ENCODE measurements around the gene ATP13A5. TPM values are rescaled to one million over a fixed set of nuclear protein-coding genes. Genes with fewer than 3 reads are reported as not detected.

ATP13A5 gene
- total RNA-seq, 2 donors from 2014 or later = 0.59 TPM; not detected in 1

GRCh38 chr3:193377591-193377990 is 962 bp downstream of the ATP13A5 start:
- no peaks in the 10 kb centered on the region for H3K27me3 ChIP-seq (ENCODE audit: control insufficient read depth, insufficient read depth, low read length, poor library complexity, severe bottlenecking)
- WGBS, 2 experiments (ENCODE audit: insufficient coverage in 1 of 2, insufficient read length in 1 of 2) = 92% methylated on average over 2 of the region's 2 CpGs; no CpG with 5 or more reads in 1 of the 2 experiments
- TF ChIP-seq CTCF (conservative IDR thresholded peaks at IDR 0.05) = no peak
- no peak overlapping the region for H3K4me3 Mint-ChIP-seq
- no peaks in the 10 kb centered on the region for H3K36me3 ChIP-seq (ENCODE audit: control insufficient read depth, insufficient read depth, low read length)
- H3K9ac ChIP-seq (ENCODE audit: extremely low read depth, low read length, poor library complexity, severe bottlenecking) = no peak overlapping the region
- H3K27ac ChIP-seq (ENCODE audit: low read depth, low read length) = no peak overlapping the region
- H3K4me3 ChIP-seq (ENCODE audit: low read length) = no peak overlapping the region
- H3K4me1 ChIP-seq (ENCODE audit: control insufficient read depth, insufficient read depth, low read length) = peaks cover 6% of the 10 kb centered on the region
- H3K9me3 Mint-ChIP-seq = no peaks in the 10 kb centered on the region
- DNase-seq = no peak
- no peak overlapping the region for H3K27ac Mint-ChIP-seq
- peaks cover 6% of the 10 kb centered on the region for H3K27me3 Mint-ChIP-seq (ENCODE audit: insufficient read depth)
- H3K4me1 Mint-ChIP-seq = peaks cover 27% of the 10 kb centered on the region
- no peaks in the 10 kb centered on the region for H3K9me3 ChIP-seq (ENCODE audit: control insufficient read depth, low read length)
- H3K36me3 Mint-ChIP-seq (ENCODE audit: low read depth) = no peaks in the 10 kb centered on the region

- H3K4me3 Mint-ChIP-seq = no peak overlapping the region
- H3K27me3 Mint-ChIP-seq (ENCODE audit: insufficient read depth) = no peaks in the 10 kb centered on the region
- TF ChIP-seq CTCF (conservative IDR thresholded peaks at IDR 0.05) = no peak
- H3K4me1 Mint-ChIP-seq = peaks cover 25% of the 10 kb centered on the region
- Histone ChIP-seq H3K36me3 (ENCODE audit: control insufficient read depth, insufficient read depth, low read length) (no peaks in the 10 kb centered on the region), H3K9ac (ENCODE audit: extremely low read depth, low read length, poor library complexity, severe bottlenecking) (no peak overlapping the region), H3K9me3 (ENCODE audit: control insufficient read depth, low read length) (no peaks in the 10 kb centered on the region), H3K27me3 (ENCODE audit: control insufficient read depth, insufficient read depth, low read length, poor library complexity, severe bottlenecking) (no peaks in the 10 kb centered on the region), H3K4me3 (ENCODE audit: low read length) (no peak overlapping the region), H3K27ac (ENCODE audit: low read depth, low read length) (no peak overlapping the region), H3K4me1 (ENCODE audit: control insufficient read depth, insufficient read depth, low read length) (peaks cover 6% of the 10 kb centered on the region)
- DNase-seq = no peak
- no peaks in the 10 kb centered on the region for H3K36me3 Mint-ChIP-seq (ENCODE audit: low read depth)
- no peaks in the 10 kb centered on the region for H3K9me3 Mint-ChIP-seq
- H3K27ac Mint-ChIP-seq = no peak overlapping the region
- WGBS, 2 experiments (ENCODE audit: insufficient coverage in 1 of 2, insufficient read length in 1 of 2) = 96 to 98% methylated on average over 6 to 8 of the region's 8 CpGs
These were observed 2.9 kb downstream of the ATP13A5 start for GRCh38 chr3:193375614-193376013.

- H3K4me1 ChIP-seq (ENCODE audit: control insufficient read depth, insufficient read depth, low read length) = peaks cover 1% of the 10 kb centered on the region
- no peaks in the 10 kb centered on the region for H3K9me3 Mint-ChIP-seq
- no peaks in the 10 kb centered on the region for H3K27me3 ChIP-seq (ENCODE audit: control insufficient read depth, insufficient read depth, low read length, poor library complexity, severe bottlenecking)
- H3K27ac Mint-ChIP-seq = no peak overlapping the region
- no peak for TF ChIP-seq CTCF (conservative IDR thresholded peaks at IDR 0.05)
- H3K36me3 Mint-ChIP-seq (ENCODE audit: low read depth) = no peaks in the 10 kb centered on the region
- H3K27me3 Mint-ChIP-seq (ENCODE audit: insufficient read depth) = no peaks in the 10 kb centered on the region
- no peaks in the 10 kb centered on the region for H3K36me3 ChIP-seq (ENCODE audit: control insufficient read depth, insufficient read depth, low read length)
- no peak overlapping the region for H3K4me3 Mint-ChIP-seq
- no peaks in the 10 kb centered on the region for H3K9me3 ChIP-seq (ENCODE audit: control insufficient read depth, low read length)
- no peak overlapping the region for H3K9ac ChIP-seq (ENCODE audit: extremely low read depth, low read length, poor library complexity, severe bottlenecking)
- peaks cover 17% of the 10 kb centered on the region for H3K4me1 Mint-ChIP-seq
- no peak overlapping the region for H3K4me3 ChIP-seq (ENCODE audit: low read length)
- H3K27ac ChIP-seq (ENCODE audit: low read depth, low read length) = no peak overlapping the region
- no peak for DNase-seq
These were observed 5.8 kb downstream of the ATP13A5 start for GRCh38 chr3:193372783-193373182.

Measured in endodermal cell (in vitro differentiated cells).